HG03378 (cell line): ENCODE measurements around the gene DDX56.
"Not testable (repeated sequence)": the region's sequence is repeated elsewhere in the genome, so short reads cannot be mapped to it uniquely, and the experiment has no call there.

ENCODE experiments used
- ATAC-seq: cut with Tn5 transposase; IDR thresholded peaks from one replicate; pipeline ENCODE4 v1.9.1; 2021; ENCODE audit warnings: mild to moderate bottlenecking, moderate library complexity; ENCODE audit not compliant: unreplicated experiment

DDX56 gene

DNA sequence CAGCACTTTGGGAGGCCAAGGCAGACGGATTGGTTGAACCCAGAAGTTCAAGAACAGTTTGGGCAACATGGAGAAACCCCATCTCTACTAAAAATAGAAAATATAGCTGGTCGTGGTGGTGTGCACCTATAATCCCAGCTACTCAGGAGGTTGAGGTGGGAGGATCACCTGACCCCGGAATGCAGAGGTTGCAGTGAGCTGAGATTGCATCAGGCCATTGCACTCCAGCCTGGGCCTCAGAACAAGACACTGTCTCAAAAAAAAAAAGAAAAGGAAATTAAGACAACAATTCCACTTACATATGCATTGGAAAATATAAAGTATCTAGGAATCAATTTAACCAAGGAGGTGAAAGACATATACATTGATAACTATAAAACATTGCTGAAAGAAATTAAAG is 25.5 kb upstream of the DDX56 start:
- no peak for ATAC-seq

GRCh38 chr7:44597181-44597580 is 23.5 kb upstream of the DDX56 start:
- not testable (repeated sequence) for ATAC-seq

DNA sequence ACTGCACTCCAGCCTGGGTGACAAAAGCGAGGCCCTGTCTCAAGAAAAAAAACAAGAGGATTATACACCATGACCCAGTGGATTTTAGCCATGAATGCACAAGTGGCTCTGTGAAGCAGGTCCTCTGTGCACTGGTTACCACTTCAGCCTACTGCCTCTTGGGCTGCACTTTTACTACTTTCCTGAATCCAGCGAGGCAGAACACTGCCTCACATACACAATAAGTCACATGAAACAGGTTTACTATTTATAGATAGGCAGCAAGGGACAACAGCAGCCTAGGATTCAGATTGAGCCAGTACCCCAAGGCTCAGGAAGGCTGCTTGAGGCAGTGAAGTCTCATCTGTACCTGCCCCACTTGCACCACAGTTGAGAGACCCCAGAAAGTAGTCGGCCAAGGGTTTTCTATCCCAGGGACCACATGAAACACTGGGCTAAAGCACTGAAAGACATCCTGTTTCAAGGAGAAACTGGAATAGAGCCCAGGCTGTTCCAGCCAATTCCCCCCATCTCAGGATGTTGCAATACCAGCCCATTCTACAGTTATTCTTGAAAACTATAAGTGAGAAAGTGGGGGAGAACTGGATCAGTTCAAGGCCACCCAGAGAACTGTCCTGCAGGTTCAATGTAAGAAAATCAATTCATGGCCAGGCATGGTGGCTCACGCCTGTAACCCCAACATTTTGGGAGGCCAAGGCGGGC is 22.4 kb upstream of the DDX56 start:
- no peak for ATAC-seq

DNA sequence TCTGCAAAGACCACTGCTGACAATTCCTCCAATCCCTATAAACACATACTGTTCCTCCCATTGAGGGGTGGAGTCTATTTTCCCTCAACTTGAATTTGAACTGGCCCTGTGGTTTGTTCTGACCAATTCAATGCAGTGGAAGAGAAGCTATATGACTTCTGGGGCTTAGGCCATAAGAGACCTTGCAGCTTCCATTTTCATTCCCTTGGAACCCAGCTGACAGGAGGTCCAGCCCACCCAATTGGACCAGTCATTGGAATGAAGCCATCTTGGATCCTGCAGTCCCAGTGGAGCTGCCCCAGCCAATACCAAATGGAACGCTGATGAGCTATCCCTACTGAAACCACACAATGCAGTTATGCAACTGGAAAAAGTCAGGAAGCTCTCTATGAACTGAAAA is 17.2 kb upstream of the DDX56 start:
- ATAC-seq, result no peak

GRCh38 chr7:44587843-44588711 is 14.4 kb upstream of the DDX56 start:
- ATAC-seq, result no peak

GRCh38 chr7:44583146-44583865 is 9.6 kb upstream of the DDX56 start:
- no peak for ATAC-seq

DNA sequence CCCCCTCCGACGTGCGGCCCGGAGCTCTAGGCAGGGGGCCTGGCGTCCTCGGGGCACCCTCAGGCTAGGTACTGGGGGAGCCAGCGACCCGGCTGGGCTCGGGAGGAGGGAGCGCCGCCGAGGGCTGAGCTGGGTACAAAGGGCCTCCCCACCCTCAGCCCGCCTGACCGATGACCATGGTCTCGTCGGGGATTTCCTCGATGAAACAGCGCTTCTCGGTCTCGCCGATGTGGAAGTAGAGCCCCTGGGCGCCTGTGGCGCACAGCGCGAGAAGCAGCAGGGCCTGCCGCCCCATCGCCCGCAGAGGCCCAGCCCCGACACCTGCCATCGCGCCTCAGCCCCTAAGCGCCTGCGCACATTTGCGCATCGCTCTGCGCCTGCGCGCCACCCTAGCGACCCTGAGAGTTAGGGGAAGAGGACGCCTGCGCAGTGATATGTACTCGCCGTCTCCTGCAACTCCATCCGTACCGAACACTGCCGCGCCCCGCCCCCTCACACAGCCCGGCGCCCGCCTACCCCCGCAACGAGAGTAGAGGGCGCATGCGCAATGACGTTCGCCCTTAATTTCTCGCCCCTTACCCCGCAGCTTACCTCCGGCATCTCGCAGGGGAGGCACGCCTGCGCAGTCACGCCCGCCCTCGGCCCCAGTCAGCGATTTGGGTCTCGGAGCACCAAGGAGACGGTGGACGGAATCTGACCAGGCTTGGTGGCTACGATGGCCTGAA is 8.3 kb upstream of the DDX56 start, which contains the start of gene TMED4:
TSS of gene TMED4 (minus strand) at position 353 of the 725 bp plus-strand sequence. CDS start at position 328, 25 bp downstream.
- peak; percentile 81 for ATAC-seq

DNA sequence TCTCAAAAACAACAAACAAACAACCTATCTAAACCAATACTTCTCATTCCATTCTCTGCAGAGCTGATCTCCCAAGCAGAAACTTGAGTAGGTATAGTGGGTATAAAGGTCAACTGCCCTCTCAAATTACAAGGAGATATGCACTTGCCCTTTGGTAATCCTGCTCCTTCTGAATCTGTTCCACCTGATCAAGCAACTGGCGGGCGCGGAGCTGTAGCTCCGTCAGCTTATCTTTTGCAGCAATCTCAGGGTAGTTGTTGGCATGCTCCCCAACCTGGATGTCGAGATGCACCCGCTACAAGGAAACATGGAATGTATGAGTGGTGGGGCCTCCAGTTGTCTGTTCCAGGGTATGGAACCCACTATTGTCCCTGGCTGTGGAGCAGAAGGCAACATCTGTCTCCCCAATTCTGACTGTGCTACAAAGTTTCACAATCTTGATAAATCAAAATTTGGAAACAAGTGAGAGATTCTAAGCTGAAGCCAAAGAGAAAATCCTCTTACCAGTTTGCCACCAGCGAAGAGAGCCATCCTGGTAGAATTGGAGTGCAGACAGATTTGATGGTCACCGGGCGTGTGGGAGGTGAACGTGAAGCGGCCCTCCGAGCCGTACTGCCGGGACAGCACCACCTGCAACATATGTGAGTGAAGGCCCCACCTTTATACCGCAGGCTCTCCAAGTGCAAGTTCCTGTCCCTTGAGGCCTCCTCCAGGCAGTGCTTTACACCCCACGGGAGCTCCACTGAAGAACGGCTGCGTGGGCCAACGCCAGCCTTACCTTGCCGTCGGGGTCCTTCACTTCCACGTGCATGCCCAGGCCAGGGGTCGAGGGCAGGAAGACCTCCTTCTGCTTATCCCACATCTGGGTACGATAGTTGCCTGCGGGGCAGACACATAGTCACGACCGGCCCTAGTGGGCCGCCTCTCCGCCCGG is 7.5 kb upstream of the DDX56 start:
- ATAC-seq, result peak; percentile 22

- ATAC-seq, result no peak
These were observed 2.5 kb upstream of the DDX56 start for GRCh38 chr7:44576228-44576627.

DNA sequence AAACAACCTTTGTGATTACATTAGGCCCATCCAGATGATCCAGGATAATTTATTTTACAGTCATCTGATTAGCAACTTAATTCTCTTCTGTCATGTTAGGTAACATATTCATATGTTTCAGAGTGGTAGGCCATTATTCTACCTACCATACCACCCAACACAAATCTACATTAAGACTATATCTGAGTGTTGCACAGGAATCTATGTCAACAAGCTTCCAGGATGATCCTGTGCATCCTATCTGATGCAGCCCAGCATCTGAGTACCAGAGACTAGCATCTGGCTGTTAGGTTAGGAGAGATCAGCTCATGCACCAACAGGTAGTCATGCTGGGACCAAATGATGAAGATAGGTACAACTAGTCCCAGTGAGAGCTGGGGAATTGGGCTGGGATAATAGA is 1.3 kb upstream of the DDX56 start:
- ATAC-seq, result no peak

GRCh38 chr7:44574287-44574872 is 672 bp upstream of the DDX56 start:
- no peak for ATAC-seq

DNA sequence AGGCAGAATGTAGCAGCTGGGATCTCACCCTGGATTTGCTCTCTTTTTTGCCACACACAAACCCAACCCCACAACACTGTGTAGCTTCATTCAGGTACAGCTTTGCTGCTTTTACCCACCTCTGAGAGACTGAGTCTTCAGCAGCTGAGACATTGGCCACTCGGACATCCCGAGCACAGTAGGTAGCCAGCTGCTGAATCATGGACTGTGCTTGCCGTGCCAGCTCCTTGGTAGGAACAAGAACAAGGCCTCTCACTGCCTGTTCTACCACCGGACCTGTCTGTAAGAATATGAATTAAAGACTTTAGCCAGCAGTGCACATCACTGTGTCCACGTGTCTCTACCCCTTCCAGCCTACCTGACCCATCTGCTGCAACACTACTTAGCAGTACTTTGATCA is 937 bp downstream of the DDX56 start:
- no peak for ATAC-seq

- no peak for ATAC-seq
These were observed 3.7 kb downstream of the DDX56 start for GRCh38 chr7:44569959-44570358.

GRCh38 chr7:44568771-44569560 is 4.7 kb downstream of the DDX56 start:
- ATAC-seq, result no peak

GRCh38 chr7:44567884-44568283 is 5.8 kb downstream of the DDX56 start:
- no peak for ATAC-seq

DNA sequence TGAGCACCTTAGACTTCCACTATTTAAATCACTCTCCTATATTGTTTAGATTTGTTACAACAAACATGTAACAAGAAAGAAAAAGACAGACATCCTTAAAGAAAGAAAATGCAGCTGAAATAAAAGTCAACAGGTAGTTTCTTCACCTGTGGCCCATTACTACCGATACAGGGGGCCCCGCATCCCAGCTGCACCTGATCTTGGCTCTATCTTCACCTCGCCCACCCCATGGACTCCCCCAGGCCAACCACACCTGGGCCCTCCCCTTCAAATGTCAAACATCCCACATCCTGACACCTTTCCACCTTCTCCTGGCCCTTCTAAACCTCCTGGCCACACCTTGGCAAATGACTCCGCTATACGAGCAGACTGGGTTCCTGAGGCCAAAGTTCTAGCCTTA is 7.0 kb downstream of the DDX56 start:
- ATAC-seq, result no peak

DNA sequence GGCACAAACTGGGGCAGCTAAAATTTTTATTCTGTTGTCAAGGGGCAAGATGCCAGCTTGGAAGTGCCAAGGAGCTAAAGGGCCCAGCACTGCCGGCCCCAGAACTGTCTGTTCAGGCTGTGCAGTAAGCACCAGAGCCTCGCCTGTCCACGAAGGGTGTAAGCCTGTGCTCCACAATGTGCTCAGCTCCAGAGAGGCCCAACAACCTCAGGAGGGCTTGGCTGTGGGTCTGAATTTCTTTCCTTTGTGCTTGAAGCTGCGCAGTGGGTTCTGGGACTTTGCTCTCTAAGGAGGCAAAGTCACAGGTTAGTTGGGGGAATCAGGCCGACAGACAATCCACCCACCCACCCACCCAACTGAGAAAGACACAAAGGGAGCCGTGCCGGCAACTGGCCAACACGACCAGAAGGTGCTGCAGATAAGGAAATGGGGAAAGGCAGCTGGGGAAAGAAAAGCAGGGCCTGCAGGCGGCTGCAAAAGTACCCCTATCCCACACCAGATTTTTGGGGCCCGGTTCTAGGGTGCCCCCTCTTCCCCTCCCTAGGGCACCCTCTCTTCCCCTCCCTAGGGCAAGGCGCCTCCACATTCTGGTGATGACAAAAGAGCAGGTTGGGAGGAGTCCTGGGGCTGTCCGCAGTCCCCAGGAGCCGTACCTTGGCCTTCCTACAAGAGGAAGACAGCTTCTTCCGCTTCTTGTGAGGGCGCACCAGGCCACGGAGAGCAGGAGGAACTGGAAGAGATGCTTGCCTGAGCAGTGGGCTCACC is 7.7 kb downstream of the DDX56 start:
- ATAC-seq, result no peak
